SK-N-MC (cell line): Measurements from ENCODE around the gene ACSL4.

ENCODE experiments used
- DNase-seq: peaks from one replicate; pipeline ENCODE4 v3.0.0-alpha.2; 2011; ENCODE audit warnings: low read depth, low spot score
- H3K27ac ChIP-seq: fragments of 200-600 bp; sonication (generic); 2 replicates; pipeline ENCODE4 v1.5.1; 2016; ENCODE audit warnings: mixed run types
- H3K36me3 ChIP-seq: fragments of 200-600 bp; sonication (generic); 2 replicates; pipeline ENCODE4 v1.6.1; 2017; ENCODE audit warnings: antibody characterized with exemption, low read length, mixed read lengths; ENCODE audit not compliant: insufficient read depth
- H3K4me3 ChIP-seq: fragments of 200-600 bp; sonication (generic); 2 replicates; pipeline ENCODE4 v1.5.1; 2016
- H3K9ac ChIP-seq: fragments of 200-600 bp; sonication (generic); 2 replicates; pipeline ENCODE4 v1.8.0; 2017; ENCODE audit warnings: mixed run types, mixed read lengths; ENCODE audit not compliant: insufficient read length
- H3K9me3 ChIP-seq: fragments of 200-600 bp; sonication (generic); 2 replicates; pipeline ENCODE4 v1.6.1; 2017; ENCODE audit warnings: low read depth, mild to moderate bottlenecking, antibody characterized with exemption, low read length, moderate library complexity, mixed read lengths
- EZH2 ChIP-seq: fragments of 200-600 bp; sonication (generic); IDR thresholded peaks from one replicate; pipeline ENCODE4 v1.6.1; 2017; ENCODE audit warnings: antibody characterized with exemption
- FOXP2 ChIP-seq: optimal IDR thresholded peaks from 2 replicates; pipeline ENCODE3; 2011; ENCODE audit warnings: mild to moderate bottlenecking, moderate library complexity; ENCODE audit not compliant: insufficient read depth; ENCODE audit errors: extremely low read length, control extremely low read depth
- POLR2AphosphoS5 ChIP-seq: IDR thresholded peaks from 2 replicates; pipeline ENCODE4 v1.6.1; 2012; ENCODE audit warnings: mild to moderate bottlenecking, low read depth, low read length, borderline replicate concordance

The ACSL4 gene

DNA sequence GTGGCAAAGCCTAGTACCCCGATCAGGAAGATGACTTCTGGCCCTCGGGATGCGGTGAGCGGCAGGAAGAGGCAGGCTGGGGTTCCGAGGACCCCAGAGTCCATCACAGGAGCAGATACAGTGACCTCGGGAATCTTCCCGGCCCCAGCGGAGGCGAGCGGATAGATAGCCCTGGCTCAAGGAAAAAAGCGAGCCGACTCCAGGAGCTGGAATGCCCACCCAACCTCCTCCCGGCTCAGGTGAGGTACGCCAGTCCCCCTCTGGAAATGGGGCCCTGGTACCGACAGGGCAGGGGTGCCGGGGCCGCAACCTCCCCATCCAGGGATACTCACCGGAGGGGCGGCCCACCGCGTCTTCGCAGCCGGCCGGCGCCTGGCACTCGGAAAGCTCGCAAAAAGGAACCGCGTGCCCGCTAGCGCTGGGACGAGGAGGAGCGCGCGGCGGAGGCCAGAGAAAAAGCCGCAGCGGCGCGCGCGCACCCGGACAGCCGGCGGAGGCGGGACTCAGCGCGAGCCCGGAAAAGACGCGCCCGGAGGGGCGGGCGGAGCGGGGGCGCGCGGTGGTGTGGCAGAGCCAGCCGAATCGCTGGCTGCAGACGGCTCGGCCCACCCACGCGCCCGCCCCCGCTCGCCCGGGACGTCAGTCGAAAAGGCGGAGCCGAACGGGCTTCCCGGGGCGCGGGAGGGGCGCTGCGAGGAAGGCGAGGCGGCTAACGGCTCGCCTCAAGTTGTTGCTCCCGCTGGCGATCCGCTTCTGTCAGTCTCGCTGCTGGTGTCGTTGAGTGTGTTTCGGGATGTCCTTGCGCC lies at the start of gene ACSL4:
ACSL4 (minus strand) TSS at position 451 of the 806 bp plus-strand sequence. CDS start 49,894 bp downstream, outside the sequence.
- peak within 1 kb of the TSS; percentile 46; the same call in 1 of the 2 replicates for H3K27ac ChIP-seq
- TF ChIP-seq FOXP2 (no peak), POLR2AphosphoS5 (peak; percentile 60; the same call in 1 of the 2 replicates), EZH2 (no peak)
- H3K9me3 ChIP-seq = no peaks in the 10 kb centered on the region
- no peak for DNase-seq
- H3K36me3 ChIP-seq = 0 out of 2 replicates have a peak, but pooled peaks cover 6% of the 10 kb centered on the region
- peak within 1 kb of the TSS; percentile 85 for H3K4me3 ChIP-seq
- peak within 1 kb of the TSS; percentile 81 for H3K9ac ChIP-seq

DNA sequence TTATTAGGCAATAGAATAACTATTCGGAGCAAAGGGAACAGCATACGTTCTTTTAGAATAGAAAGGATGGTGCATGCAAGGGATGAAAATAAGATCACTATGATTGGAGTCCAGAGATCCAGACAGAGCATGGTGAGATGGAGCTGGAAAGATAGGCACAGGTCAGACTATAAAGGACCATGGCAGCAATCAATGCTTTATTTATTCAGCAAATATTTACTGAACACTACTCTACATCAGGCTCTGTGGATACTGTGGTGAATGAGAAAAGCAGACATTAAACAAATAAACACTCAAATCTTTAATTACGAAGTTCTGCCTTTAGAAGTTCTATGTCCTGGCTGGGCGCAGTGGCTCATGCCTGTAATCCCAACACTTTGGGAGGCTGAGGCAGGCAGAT lies 44.7 kb upstream of the ACSL4 start:
- TF ChIP-seq FOXP2 = no peak
- Histone ChIP-seq H3K9me3 (no peaks in the 10 kb centered on the region), H3K27ac (no peak overlapping the region), H3K9ac (no peak overlapping the region), H3K4me3 (no peak overlapping the region), H3K36me3 (no peaks in the 10 kb centered on the region)
- no peak for DNase-seq

DNA sequence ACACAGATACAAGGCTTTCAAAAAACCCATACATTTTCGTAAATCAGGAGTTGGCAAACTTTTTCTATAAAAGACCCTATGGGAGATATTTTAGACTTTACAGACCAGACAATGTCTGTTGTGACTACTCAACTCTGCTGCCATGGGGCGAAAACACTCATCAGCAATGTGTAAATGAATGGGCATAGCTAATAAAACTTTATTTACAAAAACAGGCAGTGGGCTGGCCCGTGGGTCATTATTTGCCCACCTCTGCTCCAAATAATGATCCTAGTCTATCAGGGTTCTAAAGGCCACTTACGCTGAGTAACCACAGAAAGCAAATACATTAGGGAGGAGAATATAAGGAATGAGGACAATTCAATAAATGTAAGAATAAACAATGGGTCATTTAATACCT lies 43.9 kb upstream of the ACSL4 start:
- no peak overlapping the region for H3K4me3 ChIP-seq

DNA sequence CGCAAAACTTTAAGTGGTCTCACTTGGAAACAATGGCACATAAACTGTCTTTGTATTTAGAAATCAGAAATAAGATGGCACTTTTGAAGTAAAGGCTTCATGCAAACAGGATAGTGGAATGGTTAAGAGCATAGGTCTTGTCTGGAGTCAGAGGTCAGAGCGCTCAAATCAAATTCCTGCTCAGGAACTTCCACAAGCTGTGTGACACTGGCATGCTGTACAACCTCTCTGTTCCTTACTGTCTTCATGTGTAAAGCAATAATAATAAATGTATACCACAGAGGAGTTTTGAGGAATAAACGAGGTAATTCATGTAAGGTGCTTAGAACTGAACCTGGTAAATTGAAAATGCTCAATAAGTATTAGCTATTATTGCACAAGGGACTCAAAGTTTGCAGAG lies 43.4 kb upstream of the ACSL4 start:
- Histone ChIP-seq H3K27ac (no peak overlapping the region), H3K9me3 (no peaks in the 10 kb centered on the region), H3K36me3 (no peaks in the 10 kb centered on the region), H3K9ac (no peak overlapping the region), H3K4me3 (no peak overlapping the region)
- no peak for DNase-seq
- TF ChIP-seq POLR2AphosphoS5 = no peak
- no peak for TF ChIP-seq EZH2
- no peak for TF ChIP-seq FOXP2

More for the DNA sequence above, 43.9 kb upstream of the ACSL4 start:
- H3K9me3 ChIP-seq = no peaks in the 10 kb centered on the region
- no peak for TF ChIP-seq FOXP2
- no peak for TF ChIP-seq EZH2
- TF ChIP-seq POLR2AphosphoS5 = no peak
- H3K36me3 ChIP-seq = no peaks in the 10 kb centered on the region
- DNase-seq = no peak
- H3K9ac ChIP-seq = no peak overlapping the region
- no peak overlapping the region for H3K27ac ChIP-seq

DNA sequence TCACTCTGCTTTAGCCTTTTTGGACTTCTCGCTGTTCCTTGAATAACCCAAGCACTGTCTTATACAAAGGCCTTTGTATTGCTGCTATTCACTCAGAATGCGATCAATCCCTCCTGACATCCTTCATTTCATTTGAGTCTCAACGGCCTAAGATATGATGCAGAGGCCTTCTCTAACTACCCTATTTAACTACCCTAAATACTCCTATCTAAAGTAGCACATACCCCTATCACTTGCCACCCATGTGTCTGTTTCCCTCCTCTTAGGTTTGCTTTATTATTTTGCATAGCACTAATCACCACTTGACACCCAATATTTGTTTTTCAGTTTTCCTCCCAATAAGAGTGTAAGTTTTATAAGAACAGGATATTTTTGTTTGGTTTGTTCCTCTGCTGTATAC lies 42.3 kb upstream of the ACSL4 start:
- DNase-seq = no peak
- Histone ChIP-seq H3K36me3 (no peaks in the 10 kb centered on the region), H3K9ac (no peak overlapping the region), H3K9me3 (no peaks in the 10 kb centered on the region), H3K27ac (no peak overlapping the region), H3K4me3 (no peak overlapping the region)
- TF ChIP-seq POLR2AphosphoS5 (no peak), EZH2 (no peak), FOXP2 (no peak)

DNA sequence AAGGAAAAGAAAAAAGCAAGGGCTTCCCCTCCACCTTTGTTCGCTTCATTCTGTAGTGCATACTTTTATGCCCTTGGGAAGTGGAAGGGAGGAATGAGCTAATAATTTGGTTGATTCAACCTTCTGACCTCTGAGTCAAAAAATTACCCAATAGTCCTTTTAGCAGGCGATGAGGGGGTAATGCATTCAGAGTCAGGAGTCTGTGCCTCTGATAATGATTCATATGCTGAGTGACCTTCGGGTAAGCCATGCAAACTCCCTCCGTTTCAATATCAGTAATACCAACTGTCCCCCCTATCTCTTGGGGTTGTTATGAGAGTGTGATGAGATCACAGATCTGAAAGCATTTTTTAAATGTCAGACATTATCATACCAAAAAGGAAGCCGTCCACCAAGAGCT lies 41.6 kb upstream of the ACSL4 start:
- DNase-seq = no peak
- Histone ChIP-seq H3K9me3 (no peaks in the 10 kb centered on the region), H3K36me3 (no peaks in the 10 kb centered on the region), H3K4me3 (no peak overlapping the region), H3K27ac (no peak overlapping the region), H3K9ac (no peak overlapping the region)
- TF ChIP-seq FOXP2 = no peak
- TF ChIP-seq EZH2 = no peak
- TF ChIP-seq POLR2AphosphoS5 = no peak

DNA sequence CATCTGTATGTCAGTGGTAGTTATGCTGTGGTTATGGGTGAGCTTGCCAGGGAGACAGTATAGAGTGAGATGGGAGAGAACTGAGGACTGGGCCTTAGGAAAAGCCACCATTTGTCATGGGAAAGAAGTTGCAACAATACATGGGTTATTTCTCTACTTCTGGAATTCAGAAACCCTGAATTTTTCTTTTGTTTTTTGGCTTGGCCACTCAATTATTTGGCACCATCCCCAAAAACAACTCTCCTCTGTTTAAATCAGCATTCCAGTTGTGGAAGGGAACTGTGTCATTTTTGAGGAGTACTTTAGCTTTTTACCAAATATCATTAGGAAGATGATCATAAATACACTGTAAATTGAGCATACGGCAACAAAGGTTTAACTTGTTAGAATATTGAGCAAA lies 41.1 kb upstream of the ACSL4 start:
- Histone ChIP-seq H3K4me3 (no peak overlapping the region), H3K27ac (no peak overlapping the region), H3K36me3 (no peaks in the 10 kb centered on the region), H3K9ac (no peak overlapping the region), H3K9me3 (no peaks in the 10 kb centered on the region)
- TF ChIP-seq EZH2 = no peak
- no peak for DNase-seq

DNA sequence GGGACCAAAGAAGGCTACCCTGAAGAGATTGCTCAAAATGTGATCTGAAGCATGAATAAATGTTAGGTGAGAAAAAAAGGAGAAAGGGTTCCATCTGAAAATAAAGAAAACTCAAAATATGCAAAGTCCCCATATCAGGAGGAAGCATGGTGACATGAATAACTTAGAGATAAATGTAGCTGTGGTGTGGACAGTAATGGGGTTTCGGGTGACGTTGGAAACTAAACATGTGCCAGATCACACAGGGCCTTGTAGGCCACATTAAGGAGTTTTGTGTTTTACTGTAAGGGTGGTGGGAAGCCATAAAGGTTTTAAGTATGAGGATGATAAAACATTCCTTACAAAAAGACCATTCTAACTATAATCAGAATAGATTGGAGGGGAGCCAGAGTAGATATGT lies 40.3 kb upstream of the ACSL4 start:
- Histone ChIP-seq H3K4me3 (no peak overlapping the region), H3K27ac (no peak overlapping the region), H3K9ac (no peak overlapping the region), H3K9me3 (no peaks in the 10 kb centered on the region), H3K36me3 (no peaks in the 10 kb centered on the region)
- TF ChIP-seq FOXP2 (no peak), POLR2AphosphoS5 (no peak), EZH2 (no peak)
- no peak for DNase-seq

DNA sequence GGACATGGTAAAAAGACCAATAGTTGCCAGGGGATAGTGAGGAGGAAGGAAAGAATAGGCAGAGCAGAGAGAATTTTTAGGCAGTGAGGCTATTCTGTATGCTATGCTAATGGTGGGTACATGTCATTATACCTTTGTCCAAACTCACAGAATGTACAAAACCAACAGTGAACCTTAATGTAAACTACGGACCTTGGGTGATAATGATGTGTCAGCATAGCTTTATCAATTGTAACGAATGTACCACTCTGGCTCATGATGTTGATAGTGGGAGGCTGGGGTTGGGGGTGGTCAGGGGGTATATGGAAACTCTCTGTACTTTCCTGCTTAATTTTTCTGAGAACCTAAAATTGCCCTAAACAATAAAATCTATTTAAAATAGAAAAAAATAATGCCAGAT lies 37.7 kb upstream of the ACSL4 start:
- H3K9ac ChIP-seq = no peak overlapping the region
- no peaks in the 10 kb centered on the region for H3K9me3 ChIP-seq
- DNase-seq = no peak
- H3K27ac ChIP-seq = no peak overlapping the region
- no peak for TF ChIP-seq EZH2
- no peak for TF ChIP-seq POLR2AphosphoS5
- TF ChIP-seq FOXP2 = no peak
- no peaks in the 10 kb centered on the region for H3K36me3 ChIP-seq
- H3K4me3 ChIP-seq = no peak overlapping the region
